NB4 (cell line): Measurements from ENCODE around the gene NR2F2.

ENCODE experiments used
- MYC ChIP-seq: IDR thresholded peaks from 2 replicates; pipeline ENCODE4 v1.6.1; 2011; ENCODE audit warnings: low read depth, low read length
- POLR2A ChIP-seq: IDR thresholded peaks from 2 replicates; pipeline ENCODE4 v1.6.1; 2011; ENCODE audit warnings: mild to moderate bottlenecking; ENCODE audit not compliant: insufficient read length; ENCODE audit errors: extremely low read depth
- TF ChIP-seq, protein P1 (sequence below): IDR thresholded peaks from one replicate; pipeline ENCODE4 v1.5.1; 2012; ENCODE audit warnings: low read depth, low read length

DNA sequence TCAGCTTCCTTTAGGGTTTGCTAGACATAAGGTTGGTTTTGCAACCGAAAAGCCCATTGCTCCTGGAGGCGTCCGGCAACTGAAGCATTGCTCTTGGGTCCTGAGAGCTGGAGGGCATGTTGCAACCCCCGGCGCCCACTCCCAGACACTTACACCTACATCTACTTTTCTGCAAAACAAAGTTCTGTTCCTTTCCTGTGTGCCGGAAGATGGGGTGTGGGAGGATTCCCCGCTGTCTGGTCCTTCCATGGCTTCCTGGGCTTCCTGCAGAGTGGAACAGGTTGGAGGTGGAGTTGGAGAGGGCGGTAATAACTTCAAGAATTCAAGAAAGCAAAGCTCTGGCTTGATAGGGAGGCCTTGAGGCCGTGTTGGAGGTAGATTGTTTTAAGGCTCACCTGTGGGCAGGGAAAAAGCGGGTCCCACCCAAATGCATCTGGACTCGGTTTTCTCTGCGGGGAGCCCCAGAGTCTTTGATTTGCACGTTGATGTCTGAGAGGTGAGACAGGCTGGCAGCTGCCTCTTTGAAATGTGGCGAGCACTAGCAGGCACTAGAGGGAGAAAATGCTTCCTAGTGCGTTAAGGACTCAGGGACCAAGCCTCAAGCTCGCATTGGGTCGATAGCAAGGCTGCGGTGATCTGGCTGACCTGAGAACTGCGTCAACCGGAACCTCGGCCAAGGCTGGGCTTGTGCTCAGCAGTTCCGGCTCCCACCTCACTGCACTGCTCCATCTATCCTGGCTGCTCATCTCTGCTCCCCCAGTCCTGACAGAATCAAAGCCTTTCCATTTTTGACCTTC is 39.5 kb downstream of the NR2F2 start:
- no peak for TF ChIP-seq MYC
- TF ChIP-seq, protein P1, sequence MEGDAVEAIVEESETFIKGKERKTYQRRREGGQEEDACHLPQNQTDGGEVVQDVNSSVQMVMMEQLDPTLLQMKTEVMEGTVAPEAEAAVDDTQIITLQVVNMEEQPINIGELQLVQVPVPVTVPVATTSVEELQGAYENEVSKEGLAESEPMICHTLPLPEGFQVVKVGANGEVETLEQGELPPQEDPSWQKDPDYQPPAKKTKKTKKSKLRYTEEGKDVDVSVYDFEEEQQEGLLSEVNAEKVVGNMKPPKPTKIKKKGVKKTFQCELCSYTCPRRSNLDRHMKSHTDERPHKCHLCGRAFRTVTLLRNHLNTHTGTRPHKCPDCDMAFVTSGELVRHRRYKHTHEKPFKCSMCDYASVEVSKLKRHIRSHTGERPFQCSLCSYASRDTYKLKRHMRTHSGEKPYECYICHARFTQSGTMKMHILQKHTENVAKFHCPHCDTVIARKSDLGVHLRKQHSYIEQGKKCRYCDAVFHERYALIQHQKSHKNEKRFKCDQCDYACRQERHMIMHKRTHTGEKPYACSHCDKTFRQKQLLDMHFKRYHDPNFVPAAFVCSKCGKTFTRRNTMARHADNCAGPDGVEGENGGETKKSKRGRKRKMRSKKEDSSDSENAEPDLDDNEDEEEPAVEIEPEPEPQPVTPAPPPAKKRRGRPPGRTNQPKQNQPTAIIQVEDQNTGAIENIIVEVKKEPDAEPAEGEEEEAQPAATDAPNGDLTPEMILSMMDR: no peak
- TF ChIP-seq POLR2A: no peak
